ENCODE data around the gene MIB1.

Gene MIB1

GRCh38 chr18:21897811-21898210, 157.2 kb downstream of the MIB1 start:
- no peaks in the 10 kb centered on the region for H3K4me1 ChIP-seq
- H3K27me3 ChIP-seq = no peaks in the 10 kb centered on the region
- DNase-seq = peak; percentile 32
- no peaks in the 10 kb centered on the region for H3K9me3 ChIP-seq
- no peaks in the 10 kb centered on the region for H3K36me3 ChIP-seq
- no peak overlapping the region for H3K4me3 ChIP-seq (ENCODE audit: low read depth, low read length)
- TF ChIP-seq CTCF (IDR thresholded peaks at IDR 0.05; ENCODE audit: low read depth, low read length) = peak; percentile 70

GRCh38 chr18:21900605-21901352, 160.2 kb downstream of the MIB1 start:
- no peaks in the 10 kb centered on the region for H3K9me3 ChIP-seq
- H3K27me3 ChIP-seq = no peaks in the 10 kb centered on the region
- no peak for TF ChIP-seq CTCF (IDR thresholded peaks at IDR 0.05; ENCODE audit: low read depth, low read length)
- DNase-seq = no peak
- no peaks in the 10 kb centered on the region for H3K36me3 ChIP-seq
- no peak overlapping the region for H3K4me3 ChIP-seq (ENCODE audit: low read depth, low read length)
- no peaks in the 10 kb centered on the region for H3K4me1 ChIP-seq

- Histone ChIP-seq H3K4me3 (ENCODE audit: low read depth, low read length) (no peak overlapping the region), H3K36me3 (no peaks in the 10 kb centered on the region), H3K4me1 (no peaks in the 10 kb centered on the region), H3K9me3 (no peaks in the 10 kb centered on the region), H3K27me3 (no peaks in the 10 kb centered on the region)
- no peak for DNase-seq
- TF ChIP-seq CTCF (IDR thresholded peaks at IDR 0.05; ENCODE audit: low read depth, low read length) = no peak
Observed at GRCh38 chr18:21901423-21901945, 160.9 kb downstream of the MIB1 start.

- Histone ChIP-seq H3K36me3 (no peaks in the 10 kb centered on the region), H3K4me1 (no peaks in the 10 kb centered on the region), H3K9me3 (no peaks in the 10 kb centered on the region), H3K4me3 (ENCODE audit: low read depth, low read length) (no peak overlapping the region), H3K27me3 (no peaks in the 10 kb centered on the region)
- DNase-seq = no peak
- TF ChIP-seq CTCF (IDR thresholded peaks at IDR 0.05; ENCODE audit: low read depth, low read length) = no peak
Observed at GRCh38 chr18:21903709-21904108, 163.1 kb downstream of the MIB1 start.

GRCh38 chr18:21904856-21905255, 164.3 kb downstream of the MIB1 start:
- no peaks in the 10 kb centered on the region for H3K36me3 ChIP-seq
- no peaks in the 10 kb centered on the region for H3K9me3 ChIP-seq
- H3K4me1 ChIP-seq = no peaks in the 10 kb centered on the region
- peak; percentile 25 for DNase-seq
- no peaks in the 10 kb centered on the region for H3K27me3 ChIP-seq
- TF ChIP-seq CTCF (IDR thresholded peaks at IDR 0.05; ENCODE audit: low read depth, low read length) = no peak
- H3K4me3 ChIP-seq (ENCODE audit: low read depth, low read length) = no peak overlapping the region

- Histone ChIP-seq H3K9me3 (no peaks in the 10 kb centered on the region), H3K36me3 (no peaks in the 10 kb centered on the region), H3K27me3 (no peaks in the 10 kb centered on the region), H3K4me3 (ENCODE audit: low read depth, low read length) (no peak overlapping the region), H3K4me1 (no peaks in the 10 kb centered on the region)
- no peak for TF ChIP-seq CTCF (IDR thresholded peaks at IDR 0.05; ENCODE audit: low read depth, low read length)
- no peak for DNase-seq
Observed at GRCh38 chr18:21907451-21907850, 166.9 kb downstream of the MIB1 start.
